ENCODE data around the gene PDIA4.

The PDIA4 gene

DNA sequence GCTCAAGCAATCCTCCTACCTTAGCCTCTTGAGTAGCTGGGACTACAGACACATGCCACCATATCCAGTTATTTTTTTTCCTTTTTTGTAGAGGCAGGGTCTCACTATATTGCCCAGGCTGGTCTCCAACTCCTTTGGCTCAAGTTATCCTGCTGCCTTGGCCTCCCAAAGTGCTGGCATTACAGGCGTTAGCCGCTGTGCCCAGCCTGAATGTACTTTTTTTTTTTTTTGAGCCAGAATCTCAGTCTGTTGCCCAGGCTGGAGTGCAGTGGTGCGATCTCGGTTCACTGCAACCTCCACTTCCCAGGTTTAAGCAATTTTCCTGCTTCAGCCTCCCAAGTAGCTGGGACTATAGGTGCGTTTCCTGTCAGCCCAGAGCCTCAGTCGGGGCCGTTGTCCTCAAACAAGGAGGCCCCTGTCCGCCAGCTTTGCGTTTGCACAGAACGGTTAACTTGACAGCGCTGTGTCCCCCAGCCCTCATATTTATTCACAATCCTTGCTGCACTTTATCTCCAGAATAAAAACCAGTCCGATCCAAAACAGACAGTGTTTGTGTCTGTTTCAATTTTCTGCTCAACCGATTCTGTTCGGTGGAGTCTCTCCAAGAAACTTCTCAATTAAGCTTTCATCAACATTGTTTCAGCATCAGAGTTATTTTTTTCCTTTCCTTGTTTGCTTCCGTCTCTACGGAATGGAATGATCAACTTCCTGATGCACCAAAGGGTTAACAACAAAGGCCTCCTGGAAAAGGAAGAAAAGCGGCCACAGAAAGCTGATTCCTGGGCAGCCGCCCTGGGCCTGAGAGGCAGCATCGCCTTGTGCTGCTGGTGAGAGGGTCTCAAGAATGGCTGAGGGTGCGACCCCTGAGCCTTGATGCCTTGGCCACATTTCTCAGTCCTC lies 64.5 kb downstream of the PDIA4 start:
- peak; percentile 42 for DNase-seq

DNA sequence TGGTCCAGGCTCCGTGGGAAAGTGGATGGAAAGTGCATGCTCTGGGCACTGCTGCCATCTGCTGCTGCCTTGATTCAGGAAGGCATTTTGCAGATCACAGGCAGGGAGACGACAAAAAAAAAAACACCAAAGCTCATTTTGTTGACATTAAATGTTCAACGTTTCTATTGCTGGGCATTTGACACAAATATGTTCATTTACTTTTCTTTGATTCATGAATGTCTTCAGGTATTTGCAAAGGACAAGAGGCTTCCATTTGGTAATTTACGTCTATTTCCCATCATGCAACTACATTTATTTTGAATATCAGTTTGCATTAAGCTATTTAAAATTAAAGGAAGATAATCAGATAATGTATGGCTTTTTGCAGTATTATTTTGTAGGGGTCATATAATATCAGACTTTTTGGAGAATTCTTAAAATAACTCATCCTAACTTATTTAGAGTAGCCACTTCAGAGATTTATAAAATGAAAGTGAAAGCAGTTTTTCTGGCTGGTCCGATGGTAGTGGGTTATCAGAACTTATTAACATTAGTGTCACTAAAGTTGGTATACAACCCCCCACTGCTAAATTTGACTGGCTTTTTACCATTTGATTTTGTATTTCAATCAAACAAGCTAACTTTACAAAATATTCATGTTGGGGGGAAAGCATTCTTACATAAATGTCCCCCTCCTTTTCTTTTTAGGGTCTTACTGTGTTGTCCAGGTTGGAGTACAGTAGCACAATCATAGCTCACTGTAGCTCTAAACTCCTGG lies 65.3 kb downstream of the PDIA4 start:
- DNase-seq = peak; percentile 93

DNA sequence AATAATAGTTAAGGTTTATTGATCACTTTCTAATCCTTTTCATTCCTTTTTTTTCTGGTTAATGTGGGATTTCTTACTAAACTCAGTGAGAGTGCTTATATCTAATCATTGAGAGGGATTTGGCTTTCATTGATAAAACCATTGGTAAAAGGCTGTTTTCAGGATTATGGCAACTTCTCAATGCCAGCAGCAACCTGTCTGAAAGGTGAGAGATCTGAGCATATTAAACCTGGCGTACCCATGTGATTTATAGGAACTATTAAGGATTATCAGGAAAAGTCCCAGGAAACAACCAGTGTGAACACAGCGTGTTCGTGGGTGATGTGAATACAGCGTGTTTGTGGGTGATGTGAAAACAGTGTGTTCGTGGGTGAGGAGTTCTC lies 65.9 kb downstream of the PDIA4 start:
- no peak for DNase-seq

DNA sequence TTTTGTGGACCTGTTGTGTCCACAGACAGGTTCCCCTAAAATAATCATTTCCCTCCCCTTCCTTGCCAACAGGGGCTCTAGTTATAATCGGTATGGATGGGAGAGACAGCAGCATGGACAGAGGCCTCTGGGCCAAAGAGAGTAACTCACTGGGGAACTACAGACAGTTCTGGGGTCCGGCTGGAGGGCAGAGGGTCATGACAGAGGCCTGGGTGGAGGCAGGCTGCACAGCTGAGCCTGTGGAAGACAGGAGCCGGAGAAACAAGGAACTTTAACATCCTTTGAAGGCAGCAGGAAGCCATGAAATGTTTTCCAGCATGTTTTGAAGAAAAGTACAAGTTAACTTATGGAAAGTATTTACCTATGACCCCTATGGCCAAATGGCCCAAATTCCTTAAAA lies 68.6 kb downstream of the PDIA4 start:
- DNase-seq = no peak

DNA sequence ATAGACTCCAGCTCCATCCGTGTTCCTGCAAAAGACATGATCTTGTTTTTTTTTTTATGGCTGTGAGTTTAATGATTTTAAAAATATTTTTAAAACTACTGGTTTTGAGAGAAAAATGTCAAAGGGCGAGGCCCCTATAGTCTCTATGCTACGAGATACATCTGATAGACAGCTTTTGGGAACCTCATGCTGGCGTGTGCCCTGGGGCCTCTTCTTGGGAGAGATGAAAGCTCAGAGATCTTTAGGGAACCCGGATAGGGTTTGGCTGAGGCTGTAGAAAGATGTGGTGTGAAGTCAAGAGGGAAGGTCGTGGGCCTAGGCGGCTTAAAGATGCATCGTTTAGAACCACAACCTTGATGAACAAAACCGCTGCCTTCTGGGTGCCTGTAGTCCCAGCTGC lies 70.2 kb downstream of the PDIA4 start:
- no peak for DNase-seq

DNA sequence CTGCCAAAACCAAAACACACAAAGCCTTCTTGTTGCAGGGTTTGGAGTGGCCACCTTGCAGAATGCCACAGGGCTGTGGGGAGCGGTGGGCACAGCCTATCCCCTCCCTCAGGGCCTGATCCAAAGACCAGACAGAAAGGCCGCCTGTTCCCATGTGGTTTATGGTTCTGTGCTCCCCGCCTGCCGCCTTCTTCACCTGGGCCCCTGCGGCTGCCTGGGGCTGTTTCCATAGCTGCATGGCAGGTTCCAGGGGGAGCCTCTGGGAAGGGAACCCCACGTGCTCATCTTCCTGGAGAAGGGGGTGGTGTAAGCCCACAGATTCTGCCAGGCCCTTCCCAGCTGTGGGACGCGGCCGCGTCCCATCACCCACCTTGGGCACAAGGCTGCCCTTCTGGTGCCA lies 73.5 kb downstream of the PDIA4 start:
- no peak for DNase-seq

DNA sequence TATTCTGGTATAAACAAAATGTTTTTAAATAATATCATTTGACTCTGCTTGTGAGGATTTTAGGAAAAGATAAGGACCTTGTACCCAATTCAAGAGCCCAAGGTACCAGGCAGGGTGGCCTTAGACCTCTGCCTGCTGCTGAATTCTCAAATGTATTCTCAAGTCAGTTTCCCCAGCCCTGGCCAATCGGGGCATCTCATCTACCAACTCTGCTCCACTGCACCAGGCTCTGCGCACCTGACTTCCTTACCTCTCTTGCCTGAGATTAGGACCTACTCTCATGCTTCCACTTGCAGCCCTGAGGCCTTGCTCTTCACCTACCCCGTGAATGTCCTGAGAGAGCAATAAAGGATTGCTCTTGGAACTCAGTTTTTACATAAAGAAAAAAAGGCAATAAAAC lies 74.6 kb downstream of the PDIA4 start:
- DNase-seq = no peak

All from NCI-H526 treated with DMSO at 0.1 percent for 48 hours (cell line).